Panc1 (cell line): ENCODE results near the gene NHS. TPM values are rescaled to one million over a fixed set of nuclear protein-coding genes. Genes with fewer than 3 reads are reported as not detected.

ENCODE experiments used
- ATAC-seq: fragments of 200-7000 bp; cut with Tn5 transposase; 2 replicates; pipeline ENCODE4 v1.9.1; 2020; ENCODE audit warnings: mild to moderate bottlenecking, moderate library complexity
- BruUV-seq: library from RNA; stranded (reverse); fragments of 400-500 nt; replicated peaks from 2 replicates; lab custom pipeline; 2021; lab: Mats Ljungman, UMichigan
- CTCF ChIA-PET: fragments of 300-600 bp; sonication (Branson Sonifier 250); formaldehyde crosslinking; loops from one replicate; lab custom pipeline; 2022; ENCODE audit warnings: antibody characterized with exemption; lab: Charles Lee
- POLR2A ChIA-PET: fragments of 300-600 bp; sonication (Branson Sonifier 250); formaldehyde crosslinking; loops from one replicate; lab custom pipeline; 2022; ENCODE audit warnings: antibody characterized with exemption; lab: Charles Lee
- DNase-seq: peaks from one replicate; pipeline ENCODE4 v3.0.0-alpha.2; 2010; ENCODE audit warnings: low read depth, low spot score
- H3K27ac ChIP-seq: 2 replicates; pipeline ENCODE4 v1.5.1; 2011; ENCODE audit warnings: mild to moderate bottlenecking, low read length, inconsistent platforms
- H3K27me3 ChIP-seq: fragments of 200-500 bp; sonication (Bioruptor generic); 2 replicates; pipeline ENCODE4 v1.6.0; 2014; ENCODE audit warnings: low read length, inconsistent platforms; ENCODE audit not compliant: control insufficient read depth, insufficient read depth
- H3K36me3 ChIP-seq: fragments of 200-500 bp; sonication (Bioruptor generic); 2 replicates; pipeline ENCODE4 v1.5.1; 2014; ENCODE audit warnings: inconsistent platforms, mild to moderate bottlenecking, low read length, moderate library complexity; ENCODE audit not compliant: control insufficient read depth, insufficient read depth
- H3K4me1 ChIP-seq: 2 replicates; pipeline ENCODE4 v1.5.1; 2011; ENCODE audit warnings: inconsistent platforms, mild to moderate bottlenecking, low read length, moderate library complexity; ENCODE audit not compliant: control insufficient read depth, insufficient read depth
- H3K4me3 ChIP-seq, 2 experiments: 2 replicates each; pipeline ENCODE4 v1.5.1; 2011 to 2012; ENCODE audit warnings: low read depth in 2 of 2, low read length in 2 of 2, mild to moderate bottlenecking in 2 of 2, inconsistent platforms in 1 of 2, moderate library complexity in 1 of 2
- H3K9me3 ChIP-seq: fragments of 200-500 bp; sonication (Bioruptor generic); 2 replicates; pipeline ENCODE4 v1.5.1; 2014; ENCODE audit warnings: low read depth, mild to moderate bottlenecking, inconsistent platforms, low read length, moderate library complexity; ENCODE audit not compliant: control insufficient read depth, insufficient read depth
- CTCF ChIP-seq: fragments of 450-650 bp; IDR thresholded peaks from 2 replicates; pipeline ENCODE4 v1.5.1; 2017; ENCODE audit warnings: mild to moderate bottlenecking
- POLR2AphosphoS5 ChIP-seq: IDR thresholded peaks from 2 replicates; pipeline ENCODE4 v1.6.1; 2012; ENCODE audit warnings: mild to moderate bottlenecking, low read depth, low read length, moderate library complexity
- REST ChIP-seq, 2 experiments: IDR thresholded peaks; 2 replicates each; pipeline ENCODE4 v1.6.1; 2011 to 2012; ENCODE audit warnings: low read depth in 2 of 2, control low read depth in 1 of 2, low read length in 1 of 2, mild to moderate bottlenecking in 1 of 2, moderate library complexity in 1 of 2; ENCODE audit not compliant: insufficient read depth in 1 of 2
- SIN3A ChIP-seq: IDR thresholded peaks from 2 replicates; pipeline ENCODE4 v1.6.1; 2012; ENCODE audit warnings: low read depth, mild to moderate bottlenecking, low read length, moderate library complexity, borderline replicate concordance; ENCODE audit not compliant: insufficient read depth
- TCF7L2 ChIP-seq: IDR thresholded peaks from 2 replicates; pipeline ENCODE4 v1.6.1; 2011; ENCODE audit warnings: mild to moderate bottlenecking, low read depth, low read length, inconsistent platforms
- in situ Hi-C: cut with HindIII; loops from 2 replicates; pipeline ENCODE4 v1.10.0; 2016; ENCODE audit warnings: low sequenced_read_pairs, low pct_unique_long_range_greater_than_20kb
- intact Hi-C: fragments of 100-400 bp; cut with micrococcal nuclease; formaldehyde crosslinking; loops from one replicate; pipeline ENCODE4 v1.10.0; 2022; ENCODE audit not compliant: unreplicated experiment
- total RNA-seq: library from RNA; stranded (reverse); gene quantifications from one replicate; pipeline ENCODE4 v1.2.1, GENCODE V29; 2021; ENCODE audit not compliant: unreplicated experiment

Gene NHS
- total RNA-seq, 1 experiment from 2014 or later, result 0.80 TPM

GRCh38 chrX:17431171-17431570 lies 56.2 kb downstream of the NHS start:
- Histone ChIP-seq H3K36me3 (no peaks in the 10 kb centered on the region), H3K9me3 (no peaks in the 10 kb centered on the region), H3K4me3 (no peak overlapping the region), H3K4me1 (no peaks in the 10 kb centered on the region), H3K27me3 (no peaks in the 10 kb centered on the region), H3K27ac (no peak overlapping the region)
- BruUV-seq, result no TSS peak
- intact Hi-C loops (no loop called here), in situ Hi-C loops (no loop called here)
- DNase-seq (no peak), ATAC-seq (no peak)
- ChIA-PET POLR2A (no interaction called here), CTCF (no interaction called here)
- TF ChIP-seq TCF7L2 (no peak), SIN3A (no peak), CTCF (no peak), REST (IDR thresholded peaks at IDR 0.05; ENCODE audit: insufficient read depth in 1 of 2, low read depth in 2 of 2, low read length in 1 of 2) (no peak), POLR2AphosphoS5 (no peak)

- DNase-seq, result no peak
- CTCF ChIA-PET, result no interaction called here
- Histone ChIP-seq H3K4me3 (no peak overlapping the region), H3K36me3 (no peaks in the 10 kb centered on the region), H3K27me3 (no peaks in the 10 kb centered on the region), H3K4me1 (no peaks in the 10 kb centered on the region), H3K27ac (no peak overlapping the region), H3K9me3 (no peaks in the 10 kb centered on the region)
- in situ Hi-C loops (no loop called here), intact Hi-C loops (no loop called here)
- TF ChIP-seq TCF7L2 (no peak), POLR2AphosphoS5 (no peak)
- POLR2A ChIA-PET, result no interaction called here
- no peak for ATAC-seq
- no TSS peak for BruUV-seq
These were observed 57.2 kb downstream of the NHS start for GRCh38 chrX:17432158-17432557.

DNA sequence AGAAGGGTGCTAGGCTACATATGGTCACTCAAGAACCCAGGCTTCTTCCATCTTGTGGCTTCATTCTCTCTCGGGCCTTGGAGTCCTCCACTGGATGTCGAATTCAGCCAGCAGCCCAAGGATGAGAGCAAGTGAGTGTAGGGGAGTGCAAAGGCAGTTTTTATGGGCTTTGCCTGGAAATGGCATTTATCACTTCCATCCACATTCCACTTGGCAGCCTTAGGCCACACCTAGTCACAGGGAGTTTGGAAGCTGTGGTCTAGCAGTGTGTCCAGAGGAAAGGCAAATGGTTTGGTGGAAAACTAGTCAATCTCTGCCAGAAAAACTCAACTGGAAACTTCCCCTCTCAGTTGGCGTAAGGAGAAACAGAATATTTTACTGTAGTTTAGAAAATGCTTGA lies 59.0 kb downstream of the NHS start:
- no peak for TF ChIP-seq REST (IDR thresholded peaks at IDR 0.05; ENCODE audit: insufficient read depth in 1 of 2, low read depth in 2 of 2, low read length in 1 of 2)
- TF ChIP-seq POLR2AphosphoS5, result no peak
- no peak for TF ChIP-seq CTCF
- no peak for TF ChIP-seq SIN3A
- no peak for TF ChIP-seq TCF7L2
- POLR2A ChIA-PET, result no interaction called here
- no peaks in the 10 kb centered on the region for H3K27me3 ChIP-seq
- no peaks in the 10 kb centered on the region for H3K36me3 ChIP-seq
- H3K27ac ChIP-seq, result no peak overlapping the region
- ATAC-seq (no peak), DNase-seq (no peak)
- H3K9me3 ChIP-seq, result no peaks in the 10 kb centered on the region
- BruUV-seq, result no TSS peak
- CTCF ChIA-PET, result no interaction called here
- in situ Hi-C loops (no loop called here), intact Hi-C loops (no loop called here)
- H3K4me3 ChIP-seq, result no peak overlapping the region
- no peaks in the 10 kb centered on the region for H3K4me1 ChIP-seq
